Neural progenitor cell (in vitro differentiated cells): ENCODE data around the gene C3orf22.

Experiments
- EZH2 ChIP-seq: fragments of 200-600 bp; sonication (generic); IDR thresholded peaks from 2 replicates; pipeline ENCODE4 v1.6.1; 2017; ENCODE audit warnings: antibody characterized with exemption, mild to moderate bottlenecking, moderate library complexity
- TF ChIP-seq, protein P1 (sequence below): fragments of 200-600 bp; sonication (generic); IDR thresholded peaks from 2 replicates; pipeline ENCODE4 v1.5.1; 2017; ENCODE audit warnings: antibody characterized with exemption, mild to moderate bottlenecking

DNA sequence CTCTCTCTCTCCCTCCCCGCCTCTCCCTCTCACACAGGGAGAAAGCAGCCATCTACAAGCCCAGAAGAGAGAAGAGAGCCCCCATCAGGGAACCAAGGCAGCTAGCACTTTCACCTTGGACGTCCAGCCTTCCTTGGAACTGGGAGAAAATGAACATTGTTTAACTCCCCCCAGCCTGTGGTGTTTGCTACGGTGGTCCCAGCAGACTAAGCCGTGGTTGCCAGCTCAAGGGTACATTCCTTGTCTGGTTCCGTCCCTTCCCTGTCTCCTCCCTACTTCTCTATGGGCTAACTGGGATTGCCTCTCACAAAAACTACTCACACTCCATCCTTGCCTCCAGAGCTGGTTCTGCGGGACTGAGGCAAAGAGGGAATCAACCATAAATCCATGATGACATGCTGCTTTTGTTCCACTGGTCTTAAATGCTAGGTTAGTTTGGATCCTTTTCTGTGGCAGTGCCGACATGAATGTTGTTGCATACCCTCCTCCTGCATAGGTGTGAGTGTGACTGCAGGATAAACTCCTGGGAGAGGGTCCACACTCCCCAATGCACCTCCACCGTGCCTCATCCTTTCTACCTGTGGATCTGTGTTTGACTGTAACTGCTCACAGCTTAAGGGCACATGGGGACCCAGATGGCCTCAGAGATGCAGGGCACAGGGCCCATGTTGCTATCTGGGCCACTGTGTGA, 12.0 kb downstream of the C3orf22 start:
- TF ChIP-seq, protein P1, sequence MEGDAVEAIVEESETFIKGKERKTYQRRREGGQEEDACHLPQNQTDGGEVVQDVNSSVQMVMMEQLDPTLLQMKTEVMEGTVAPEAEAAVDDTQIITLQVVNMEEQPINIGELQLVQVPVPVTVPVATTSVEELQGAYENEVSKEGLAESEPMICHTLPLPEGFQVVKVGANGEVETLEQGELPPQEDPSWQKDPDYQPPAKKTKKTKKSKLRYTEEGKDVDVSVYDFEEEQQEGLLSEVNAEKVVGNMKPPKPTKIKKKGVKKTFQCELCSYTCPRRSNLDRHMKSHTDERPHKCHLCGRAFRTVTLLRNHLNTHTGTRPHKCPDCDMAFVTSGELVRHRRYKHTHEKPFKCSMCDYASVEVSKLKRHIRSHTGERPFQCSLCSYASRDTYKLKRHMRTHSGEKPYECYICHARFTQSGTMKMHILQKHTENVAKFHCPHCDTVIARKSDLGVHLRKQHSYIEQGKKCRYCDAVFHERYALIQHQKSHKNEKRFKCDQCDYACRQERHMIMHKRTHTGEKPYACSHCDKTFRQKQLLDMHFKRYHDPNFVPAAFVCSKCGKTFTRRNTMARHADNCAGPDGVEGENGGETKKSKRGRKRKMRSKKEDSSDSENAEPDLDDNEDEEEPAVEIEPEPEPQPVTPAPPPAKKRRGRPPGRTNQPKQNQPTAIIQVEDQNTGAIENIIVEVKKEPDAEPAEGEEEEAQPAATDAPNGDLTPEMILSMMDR, result no peak
- TF ChIP-seq EZH2, result no peak
